PFSK-1 (cell line): ENCODE measurements around the gene SUCLG2.

Source experiments
- POLR2AphosphoS5 ChIP-seq: IDR thresholded peaks from 2 replicates; pipeline ENCODE4 v1.6.1; 2012; ENCODE audit warnings: low read depth, mild to moderate bottlenecking, control low read depth, low read length, moderate library complexity
- REST ChIP-seq, 2 experiments: IDR thresholded peaks; 2 replicates each; pipeline versions ENCODE4 v1.6.1 to v1.8.0; 2011 to 2012; ENCODE audit warnings: low read depth in 2 of 2, low read length in 2 of 2, control low read depth in 1 of 2, inconsistent platforms in 1 of 2, mild to moderate bottlenecking in 1 of 2, moderate library complexity in 1 of 2; ENCODE audit not compliant: insufficient read depth in 1 of 2
- SIN3A ChIP-seq: IDR thresholded peaks from 2 replicates; pipeline ENCODE4 v1.6.1; 2012; ENCODE audit warnings: mild to moderate bottlenecking, low read length, moderate library complexity, borderline replicate concordance; ENCODE audit not compliant: insufficient read depth
- TAF1 ChIP-seq: IDR thresholded peaks from 2 replicates; pipeline ENCODE4 v1.6.1; 2012; ENCODE audit warnings: low read length, control low read depth, borderline replicate concordance; ENCODE audit not compliant: insufficient read depth

DNA sequence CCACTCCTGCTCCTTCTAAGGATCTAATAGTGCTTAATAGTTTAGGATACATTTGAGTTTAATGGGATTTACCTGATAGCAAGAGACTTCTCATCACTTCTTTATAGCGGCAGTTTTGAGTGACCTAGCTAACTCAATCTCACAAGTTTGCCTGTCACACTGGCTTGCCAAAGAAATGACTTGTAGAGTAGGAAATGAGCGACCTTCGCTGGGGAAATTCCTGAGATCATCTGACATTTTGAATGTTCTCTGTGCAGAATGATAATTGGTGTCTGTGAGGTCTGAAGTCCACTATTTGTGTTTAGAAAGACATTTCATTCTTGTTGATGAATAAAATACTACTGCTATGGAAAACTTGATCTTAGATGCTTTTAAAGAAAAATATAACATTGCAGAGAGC lies 30.3 kb downstream of the SUCLG2 start:
- no peak for TF ChIP-seq TAF1
- no peak for TF ChIP-seq REST (IDR thresholded peaks at IDR 0.05; ENCODE audit: insufficient read depth in 1 of 2, low read depth in 2 of 2, low read length in 2 of 2)
- TF ChIP-seq SIN3A = no peak
- TF ChIP-seq POLR2AphosphoS5 = no peak
